Measurements from ENCODE around the gene TAF1. TPM values are rescaled to one million over a fixed set of nuclear protein-coding genes. Genes with fewer than 3 reads are reported as not detected.

TAF1 gene
- total and polyA plus RNA-seq, 10 of the 15 experiments (the other 5 are each of a cell fraction or from before 2014, with no cell fraction given), result 4.1 to 24.2 (median 17.2) TPM

DNA sequence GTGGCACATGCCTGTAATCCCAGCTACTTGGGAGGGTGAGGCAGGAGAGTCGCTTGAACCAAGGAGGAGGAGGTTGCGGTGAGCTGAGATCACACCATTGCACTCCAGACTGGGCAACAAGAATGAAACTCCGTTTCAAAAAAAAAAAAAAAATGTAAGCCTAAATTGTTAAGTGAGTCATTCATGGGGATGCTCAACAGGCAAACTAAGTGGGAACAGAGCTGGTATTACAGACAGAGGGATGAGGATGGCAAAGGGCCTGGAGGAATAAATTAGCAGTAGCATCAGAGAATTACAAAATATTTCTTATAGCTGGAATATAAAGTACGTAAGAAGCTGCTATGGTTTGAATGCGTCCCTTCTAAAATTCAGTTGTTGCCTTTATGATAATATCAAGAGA, 123.4 kb downstream of the TAF1 start:
- RAD21 ChIA-PET (ENCODE audit: unreplicated experiment), result no interaction called here
- H3K27me3 ChIP-seq (replicated peaks in 1 of 2; ENCODE audit: control insufficient read depth in 2 of 2, insufficient read depth in 2 of 2, low read length in 1 of 2), result no peaks in the 10 kb centered on the region
- DNase-seq (ENCODE audit: low read depth, low spot score) (no peak), FAIRE-seq (no peak), ATAC-seq (no peak)
- no peaks in the 10 kb centered on the region for H3K36me3 ChIP-seq (ENCODE audit: control insufficient read depth in 2 of 2, insufficient read depth in 2 of 2, low read length in 1 of 2)
- TF ChIP-seq, protein P1, sequence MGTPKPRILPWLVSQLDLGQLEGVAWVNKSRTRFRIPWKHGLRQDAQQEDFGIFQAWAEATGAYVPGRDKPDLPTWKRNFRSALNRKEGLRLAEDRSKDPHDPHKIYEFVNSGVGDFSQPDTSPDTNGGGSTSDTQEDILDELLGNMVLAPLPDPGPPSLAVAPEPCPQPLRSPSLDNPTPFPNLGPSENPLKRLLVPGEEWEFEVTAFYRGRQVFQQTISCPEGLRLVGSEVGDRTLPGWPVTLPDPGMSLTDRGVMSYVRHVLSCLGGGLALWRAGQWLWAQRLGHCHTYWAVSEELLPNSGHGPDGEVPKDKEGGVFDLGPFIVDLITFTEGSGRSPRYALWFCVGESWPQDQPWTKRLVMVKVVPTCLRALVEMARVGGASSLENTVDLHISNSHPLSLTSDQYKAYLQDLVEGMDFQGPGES (IDR thresholded peaks at IDR 0.05), result no peak
- TF ChIP-seq TBL1XR1 (IDR thresholded peaks at IDR 0.05; ENCODE audit: low read depth, low read length), result no peak
- no peak for TF ChIP-seq POLR2A (IDR thresholded peaks at IDR 0.05; ENCODE audit: low read depth, low read length)
- no peak for TF ChIP-seq GABPA (IDR thresholded peaks at IDR 0.05; ENCODE audit: low read depth)
- no peak for TF ChIP-seq FOXM1 (IDR thresholded peaks at IDR 0.05; ENCODE audit: low read depth, low read length)
- TF ChIP-seq MXI1 (IDR thresholded peaks at IDR 0.05; ENCODE audit: low read depth, low read length), result no peak
- TF ChIP-seq, protein P2, sequence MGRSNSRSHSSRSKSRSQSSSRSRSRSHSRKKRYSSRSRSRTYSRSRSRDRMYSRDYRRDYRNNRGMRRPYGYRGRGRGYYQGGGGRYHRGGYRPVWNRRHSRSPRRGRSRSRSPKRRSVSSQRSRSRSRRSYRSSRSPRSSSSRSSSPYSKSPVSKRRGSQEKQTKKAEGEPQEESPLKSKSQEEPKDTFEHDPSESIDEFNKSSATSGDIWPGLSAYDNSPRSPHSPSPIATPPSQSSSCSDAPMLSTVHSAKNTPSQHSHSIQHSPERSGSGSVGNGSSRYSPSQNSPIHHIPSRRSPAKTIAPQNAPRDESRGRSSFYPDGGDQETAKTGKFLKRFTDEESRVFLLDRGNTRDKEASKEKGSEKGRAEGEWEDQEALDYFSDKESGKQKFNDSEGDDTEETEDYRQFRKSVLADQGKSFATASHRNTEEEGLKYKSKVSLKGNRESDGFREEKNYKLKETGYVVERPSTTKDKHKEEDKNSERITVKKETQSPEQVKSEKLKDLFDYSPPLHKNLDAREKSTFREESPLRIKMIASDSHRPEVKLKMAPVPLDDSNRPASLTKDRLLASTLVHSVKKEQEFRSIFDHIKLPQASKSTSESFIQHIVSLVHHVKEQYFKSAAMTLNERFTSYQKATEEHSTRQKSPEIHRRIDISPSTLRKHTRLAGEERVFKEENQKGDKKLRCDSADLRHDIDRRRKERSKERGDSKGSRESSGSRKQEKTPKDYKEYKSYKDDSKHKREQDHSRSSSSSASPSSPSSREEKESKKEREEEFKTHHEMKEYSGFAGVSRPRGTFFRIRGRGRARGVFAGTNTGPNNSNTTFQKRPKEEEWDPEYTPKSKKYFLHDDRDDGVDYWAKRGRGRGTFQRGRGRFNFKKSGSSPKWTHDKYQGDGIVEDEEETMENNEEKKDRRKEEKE (IDR thresholded peaks at IDR 0.05), result no peak
- TF ChIP-seq, protein P3, sequence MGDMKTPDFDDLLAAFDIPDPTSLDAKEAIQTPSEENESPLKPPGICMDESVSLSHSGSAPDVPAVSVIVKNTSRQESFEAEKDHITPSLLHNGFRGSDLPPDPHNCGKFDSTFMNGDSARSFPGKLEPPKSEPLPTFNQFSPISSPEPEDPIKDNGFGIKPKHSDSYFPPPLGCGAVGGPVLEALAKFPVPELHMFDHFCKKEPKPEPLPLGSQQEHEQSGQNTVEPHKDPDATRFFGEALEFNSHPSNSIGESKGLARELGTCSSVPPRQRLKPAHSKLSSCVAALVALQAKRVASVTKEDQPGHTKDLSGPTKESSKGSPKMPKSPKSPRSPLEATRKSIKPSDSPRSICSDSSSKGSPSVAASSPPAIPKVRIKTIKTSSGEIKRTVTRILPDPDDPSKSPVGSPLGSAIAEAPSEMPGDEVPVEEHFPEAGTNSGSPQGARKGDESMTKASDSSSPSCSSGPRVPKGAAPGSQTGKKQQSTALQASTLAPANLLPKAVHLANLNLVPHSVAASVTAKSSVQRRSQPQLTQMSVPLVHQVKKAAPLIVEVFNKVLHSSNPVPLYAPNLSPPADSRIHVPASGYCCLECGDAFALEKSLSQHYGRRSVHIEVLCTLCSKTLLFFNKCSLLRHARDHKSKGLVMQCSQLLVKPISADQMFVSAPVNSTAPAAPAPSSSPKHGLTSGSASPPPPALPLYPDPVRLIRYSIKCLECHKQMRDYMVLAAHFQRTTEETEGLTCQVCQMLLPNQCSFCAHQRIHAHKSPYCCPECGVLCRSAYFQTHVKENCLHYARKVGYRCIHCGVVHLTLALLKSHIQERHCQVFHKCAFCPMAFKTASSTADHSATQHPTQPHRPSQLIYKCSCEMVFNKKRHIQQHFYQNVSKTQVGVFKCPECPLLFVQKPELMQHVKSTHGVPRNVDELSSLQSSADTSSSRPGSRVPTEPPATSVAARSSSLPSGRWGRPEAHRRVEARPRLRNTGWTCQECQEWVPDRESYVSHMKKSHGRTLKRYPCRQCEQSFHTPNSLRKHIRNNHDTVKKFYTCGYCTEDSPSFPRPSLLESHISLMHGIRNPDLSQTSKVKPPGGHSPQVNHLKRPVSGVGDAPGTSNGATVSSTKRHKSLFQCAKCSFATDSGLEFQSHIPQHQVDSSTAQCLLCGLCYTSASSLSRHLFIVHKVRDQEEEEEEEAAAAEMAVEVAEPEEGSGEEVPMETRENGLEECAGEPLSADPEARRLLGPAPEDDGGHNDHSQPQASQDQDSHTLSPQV (IDR thresholded peaks at IDR 0.05), result no peak
- no peak for TF ChIP-seq HDAC2 (IDR thresholded peaks at IDR 0.05)
- no peak for TF ChIP-seq HCFC1 (IDR thresholded peaks at IDR 0.05; ENCODE audit: low read length)
- no peak for TF ChIP-seq RUNX3 (IDR thresholded peaks at IDR 0.05; ENCODE audit: low read length)
- TF ChIP-seq, protein P4, sequence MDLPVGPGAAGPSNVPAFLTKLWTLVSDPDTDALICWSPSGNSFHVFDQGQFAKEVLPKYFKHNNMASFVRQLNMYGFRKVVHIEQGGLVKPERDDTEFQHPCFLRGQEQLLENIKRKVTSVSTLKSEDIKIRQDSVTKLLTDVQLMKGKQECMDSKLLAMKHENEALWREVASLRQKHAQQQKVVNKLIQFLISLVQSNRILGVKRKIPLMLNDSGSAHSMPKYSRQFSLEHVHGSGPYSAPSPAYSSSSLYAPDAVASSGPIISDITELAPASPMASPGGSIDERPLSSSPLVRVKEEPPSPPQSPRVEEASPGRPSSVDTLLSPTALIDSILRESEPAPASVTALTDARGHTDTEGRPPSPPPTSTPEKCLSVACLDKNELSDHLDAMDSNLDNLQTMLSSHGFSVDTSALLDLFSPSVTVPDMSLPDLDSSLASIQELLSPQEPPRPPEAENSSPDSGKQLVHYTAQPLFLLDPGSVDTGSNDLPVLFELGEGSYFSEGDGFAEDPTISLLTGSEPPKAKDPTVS (IDR thresholded peaks at IDR 0.05; ENCODE audit: low read depth, low read length), result no peak
- TF ChIP-seq, protein P5, sequence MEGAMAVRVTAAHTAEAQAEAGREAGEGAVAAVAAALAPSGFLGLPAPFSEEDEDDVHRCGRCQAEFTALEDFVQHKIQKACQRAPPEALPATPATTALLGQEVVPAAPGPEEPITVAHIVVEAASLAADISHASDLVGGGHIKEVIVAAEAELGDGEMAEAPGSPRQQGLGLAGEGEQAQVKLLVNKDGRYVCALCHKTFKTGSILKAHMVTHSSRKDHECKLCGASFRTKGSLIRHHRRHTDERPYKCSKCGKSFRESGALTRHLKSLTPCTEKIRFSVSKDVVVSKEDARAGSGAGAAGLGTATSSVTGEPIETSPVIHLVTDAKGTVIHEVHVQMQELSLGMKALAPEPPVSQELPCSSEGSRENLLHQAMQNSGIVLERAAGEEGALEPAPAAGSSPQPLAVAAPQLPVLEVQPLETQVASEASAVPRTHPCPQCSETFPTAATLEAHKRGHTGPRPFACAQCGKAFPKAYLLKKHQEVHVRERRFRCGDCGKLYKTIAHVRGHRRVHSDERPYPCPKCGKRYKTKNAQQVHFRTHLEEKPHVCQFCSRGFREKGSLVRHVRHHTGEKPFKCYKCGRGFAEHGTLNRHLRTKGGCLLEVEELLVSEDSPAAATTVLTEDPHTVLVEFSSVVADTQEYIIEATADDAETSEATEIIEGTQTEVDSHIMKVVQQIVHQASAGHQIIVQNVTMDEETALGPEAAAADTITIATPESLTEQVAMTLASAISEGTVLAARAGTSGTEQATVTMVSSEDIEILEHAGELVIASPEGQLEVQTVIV (IDR thresholded peaks at IDR 0.05; ENCODE audit: borderline replicate concordance, partially characterized antibody), result no peak
- BruUV-seq (replicated peaks), result no TSS peak
- H3K9me3 ChIP-seq (replicated peaks; ENCODE audit: control insufficient read depth, insufficient read depth, low read length), result no peaks in the 10 kb centered on the region; the same call in 2 of the 3 replicates
- no peak overlapping the region for H3K27ac ChIP-seq (ENCODE audit: control insufficient read depth, insufficient read depth)
- no peak overlapping the region for H3K4me2 ChIP-seq (ENCODE audit: control insufficient read depth, insufficient read depth)
- no peak overlapping the region for H3K9ac ChIP-seq (ENCODE audit: control insufficient read depth, insufficient read depth, low read length)
- WGBS (ENCODE audit: insufficient coverage, insufficient replicate concordance, low lambda C conversion rate, missing lambda C conversion rate), result 80% methylated on average over 5 of the region's 5 CpGs
- H3K4me1 ChIP-seq (ENCODE audit: control insufficient read depth, insufficient read depth, low read length), result no peaks in the 10 kb centered on the region; the same call in 1 of the 2 replicates
- in situ Hi-C loops (cut with MboI), result no loop called here
- SMC1A ChIA-PET (ENCODE audit: uncharacterized antibody, unreplicated experiment), result no interaction called here
- CTCF ChIA-PET, result no interaction called here
- POLR2A ChIA-PET, result no interaction called here
- H3K79me2 ChIP-seq (ENCODE audit: control insufficient read depth, insufficient read depth, low read length), result no peaks in the 10 kb centered on the region
- H2AFZ ChIP-seq (ENCODE audit: control insufficient read depth, low read depth, low read length), result no peak overlapping the region
- no peaks in the 10 kb centered on the region for H4K20me1 ChIP-seq (ENCODE audit: control insufficient read depth, insufficient read depth)
- intact Hi-C loops (cut with micrococcal nuclease; ENCODE audit: unreplicated experiment), result no loop called here
- H3K4me3 ChIP-seq, result no peak overlapping the region

Data from GM12878 (cell line).